K562 (cell line): ENCODE data around the gene AARSD1. TPM values are rescaled to one million over a fixed set of nuclear protein-coding genes. Genes with fewer than 3 reads are reported as not detected.

Experiments
- ATAC-seq: fragments of 200-7000 bp; cut with Tn5 transposase; 3 replicates; pipeline ENCODE4 v1.9.1; 2020; ENCODE audit warnings: moderate library complexity
- BruUV-seq: library from RNA; stranded (reverse); fragments of 400-500 nt; replicated peaks from 2 replicates; lab custom pipeline; 2021; lab: Mats Ljungman, UMichigan
- CTCF ChIA-PET: fragments of 300-600 bp; formaldehyde crosslinking; extraction: SDS; loops from one replicate; lab custom pipeline; 2021; ENCODE audit warnings: low intra/inter-chr PET ratio; lab: Yijun Ruan, JAX
- POLR2A ChIA-PET: fragments of 300-600, 350-650 bp; sonication (Branson Sonifier 250); formaldehyde crosslinking; extraction: SDS; loops from one replicate; lab custom pipeline; 2021; ENCODE audit warnings: antibody characterized with exemption, inconsistent platforms; lab: Yijun Ruan, JAX
- DNase-seq, 4 experiments: peaks; one replicate each; pipeline versions ENCODE4 v3.0.0 to v3.0.0-alpha.2; 2011 to 2018; ENCODE audit warnings: low spot score in 3 of 4, mixed read lengths in 3 of 4; ENCODE audit errors: extremely low read depth in 1 of 4
- FAIRE-seq: peaks from 2 replicates; lab custom pipeline; 2011; peaks lifted over from hg19 to GRCh38; lab: Jason Lieb, UNC
- H2AFZ ChIP-seq: 2 replicates; pipeline ENCODE4 v1.6.0; 2011; ENCODE audit warnings: low read depth, low read length, control low read depth, inconsistent platforms
- H3K27ac ChIP-seq: fragments of 200-600 bp; 3 replicates; pipeline ENCODE4 v1.8.0; 2011; ENCODE audit warnings: low read depth, mild to moderate bottlenecking, control low read depth, inconsistent platforms, low read length, moderate library complexity, mixed read lengths; ENCODE audit errors: extremely low read depth
- H3K27me3 ChIP-seq, 2 experiments: fragments of 300-600 bp in 1 of 2; 2 replicates in 1 of 2; 3 replicates in 1 of 2; pipeline versions ENCODE4 v1.6.0 to v1.8.0; 2011; ENCODE audit warnings: inconsistent platforms in 2 of 2, low read length in 2 of 2, mild to moderate bottlenecking in 1 of 2, mixed read lengths in 1 of 2, moderate library complexity in 1 of 2; ENCODE audit not compliant: control insufficient read depth in 2 of 2, insufficient read depth in 2 of 2
- H3K36me3 ChIP-seq: fragments of 300-600 bp; 3 replicates; pipeline ENCODE4 v1.8.0; 2011; ENCODE audit warnings: mild to moderate bottlenecking, low read length, inconsistent platforms; ENCODE audit not compliant: control insufficient read depth, insufficient read depth
- H3K4me1 ChIP-seq, 2 experiments: fragments of 200-600 bp in 1 of 2; replicated peaks in 1 of 2; 2 replicates in 1 of 2; 3 replicates in 1 of 2; pipeline versions ENCODE4 v1.5.1 to v1.8.0; 2011; ENCODE audit warnings: inconsistent platforms in 2 of 2, low read length in 2 of 2, mild to moderate bottlenecking in 1 of 2, mixed read lengths in 1 of 2, moderate library complexity in 1 of 2; ENCODE audit not compliant: control insufficient read depth in 2 of 2, insufficient read depth in 2 of 2
- H3K4me2 ChIP-seq: 2 replicates; pipeline ENCODE4 v1.6.1; 2011; ENCODE audit warnings: low read length, control low read depth, inconsistent platforms, mixed read lengths; ENCODE audit not compliant: insufficient read depth
- H3K4me3 ChIP-seq: fragments of 200-600 bp; sonication (generic), shearing (Covaris generic); 2 replicates; pipeline ENCODE4 v1.5.1; 2016; ENCODE audit warnings: control low read depth, inconsistent platforms
- H3K79me2 ChIP-seq: fragments of 200-600 bp; 3 replicates; pipeline ENCODE4 v1.8.0; 2011; ENCODE audit warnings: low read length, inconsistent platforms; ENCODE audit not compliant: control insufficient read depth, insufficient read depth
- H3K9ac ChIP-seq, 2 experiments: 2 replicates each; pipeline versions ENCODE4 v1.6.0 to v1.6.1; 2011; ENCODE audit warnings: low read depth in 2 of 2, low read length in 2 of 2, control low read depth in 1 of 2, inconsistent platforms in 1 of 2, mild to moderate bottlenecking in 1 of 2, mixed read lengths in 1 of 2; ENCODE audit not compliant: insufficient read depth in 1 of 2
- H3K9me1 ChIP-seq: one replicate; pipeline ENCODE4 v1.6.0; 2011; ENCODE audit warnings: inconsistent platforms, mild to moderate bottlenecking, low read length, moderate library complexity; ENCODE audit not compliant: control insufficient read depth, insufficient read depth
- H3K9me3 ChIP-seq: replicated peaks from 2 replicates; pipeline ENCODE4 v1.5.1; 2011; ENCODE audit warnings: low read depth, low read length, inconsistent platforms; ENCODE audit not compliant: control insufficient read depth, insufficient read depth
- H4K20me1 ChIP-seq: replicated peaks from 2 replicates; pipeline ENCODE4 v1.6.1; 2011; ENCODE audit warnings: low read length, inconsistent platforms, mixed read lengths; ENCODE audit not compliant: control insufficient read depth, insufficient read depth
- CC2D1A ChIP-seq: fragments of 450-650 bp; IDR thresholded peaks from 2 replicates; pipeline ENCODE4 v1.6.1; 2017; ENCODE audit warnings: mild to moderate bottlenecking
- EP300 ChIP-seq: IDR thresholded peaks from 2 replicates; pipeline ENCODE4 v1.6.1; 2012; ENCODE audit warnings: low read length, improper control_type of control experiment
- RAD21 ChIP-seq, 2 experiments: fragments of 250-450 bp in 1 of 2; fragments of 450-650 bp in 1 of 2; sonication (Bioruptor Pico) in 1 of 2; formaldehyde crosslinking in 1 of 2; IDR thresholded peaks in 1 of 2; conservative IDR thresholded peaks in 1 of 2; 2 replicates each; pipeline versions ENCODE4 v1.4.0 to v1.8.0; 2020 to 2022; ENCODE audit warnings: mild to moderate bottlenecking in 2 of 2, moderate library complexity in 1 of 2
- RCOR1 ChIP-seq, 2 experiments: IDR thresholded peaks; 2 replicates each; pipeline ENCODE4 v1.6.1; 2012; ENCODE audit warnings: low read depth in 2 of 2, low read length in 2 of 2, borderline replicate concordance in 1 of 2, improper control_type of control experiment in 1 of 2
- WGBS: fragments of 100-300 bp; shearing (Covaris generic); methylation state at CpG from one replicate; pipeline ENCODE4 v1.1.6; 2016; ENCODE audit warnings: low coverage, mixed read lengths; ENCODE audit not compliant: insufficient coverage; ENCODE audit errors: missing lambda C conversion rate; 5-methylcytosine and 5-hydroxymethylcytosine counted together
- in situ Hi-C: fragments of 300-500 bp; cut with MboI; formaldehyde crosslinking; loops from 4 replicates; pipeline ENCODE4 v1.15.0; 2018; ENCODE audit warnings: inconsistent platforms, mixed read lengths
- intact Hi-C: fragments of 100-400 bp; cut with micrococcal nuclease; formaldehyde crosslinking; loops from 2 replicates; pipeline ENCODE4 v1.14.2; 2022
- polyA plus RNA-seq, 8 experiments: library from polyadenylated mRNA; depleted of rRNA in 4 of 8; stranded (reverse) in 5 of 8; unstranded in 3 of 8; fragments of >200 nt; fragmentation: Nextera tagmentation in 2 of 8; fragmentation: Illumina TruSeq in 1 of 8; extraction: Ambion mirVana in 2 of 8; extraction: Trizol in 1 of 8; gene quantifications; 2 replicates each; pipeline versions ENCODE4 v1.2.1 to v1.2.3, GENCODE V29; 2011 to 2014; ENCODE audit warnings: inconsistent platforms in 1 of 8, missing spikeins in 1 of 8
- total RNA-seq, 7 experiments: library from RNA; depleted of rRNA in 6 of 7; stranded (reverse); fragments of >200 nt in 6 of 7; fragmentation: Illumina TruSeq in 2 of 7; extraction: Trizol in 2 of 7; gene quantifications; 2 replicates each; pipeline versions ENCODE4 v1.2.1 to v1.2.3, GENCODE V29; 2011 to 2021; ENCODE audit warnings: low replicate concordance in 1 of 7
- TF ChIP-seq, protein P1 (sequence below): fragments of 250-450 bp; sonication (Bioruptor Pico); IDR thresholded peaks from 2 replicates; pipeline ENCODE4 v1.9.0; 2021; ENCODE audit warnings: mild to moderate bottlenecking
- TF ChIP-seq, protein P2 (sequence below): fragments of 250-450 bp; sonication (Bioruptor Pico); IDR thresholded peaks from 2 replicates; pipeline ENCODE4 v1.5.0; 2021; ENCODE audit warnings: mild to moderate bottlenecking, moderate library complexity

Gene AARSD1
- total and polyA plus RNA-seq, 9 of the 15 experiments (the other 6 are each of a cell fraction or from before 2014, with no cell fraction given) = 51.7 to 98.5 (median 68.6) TPM

DNA sequence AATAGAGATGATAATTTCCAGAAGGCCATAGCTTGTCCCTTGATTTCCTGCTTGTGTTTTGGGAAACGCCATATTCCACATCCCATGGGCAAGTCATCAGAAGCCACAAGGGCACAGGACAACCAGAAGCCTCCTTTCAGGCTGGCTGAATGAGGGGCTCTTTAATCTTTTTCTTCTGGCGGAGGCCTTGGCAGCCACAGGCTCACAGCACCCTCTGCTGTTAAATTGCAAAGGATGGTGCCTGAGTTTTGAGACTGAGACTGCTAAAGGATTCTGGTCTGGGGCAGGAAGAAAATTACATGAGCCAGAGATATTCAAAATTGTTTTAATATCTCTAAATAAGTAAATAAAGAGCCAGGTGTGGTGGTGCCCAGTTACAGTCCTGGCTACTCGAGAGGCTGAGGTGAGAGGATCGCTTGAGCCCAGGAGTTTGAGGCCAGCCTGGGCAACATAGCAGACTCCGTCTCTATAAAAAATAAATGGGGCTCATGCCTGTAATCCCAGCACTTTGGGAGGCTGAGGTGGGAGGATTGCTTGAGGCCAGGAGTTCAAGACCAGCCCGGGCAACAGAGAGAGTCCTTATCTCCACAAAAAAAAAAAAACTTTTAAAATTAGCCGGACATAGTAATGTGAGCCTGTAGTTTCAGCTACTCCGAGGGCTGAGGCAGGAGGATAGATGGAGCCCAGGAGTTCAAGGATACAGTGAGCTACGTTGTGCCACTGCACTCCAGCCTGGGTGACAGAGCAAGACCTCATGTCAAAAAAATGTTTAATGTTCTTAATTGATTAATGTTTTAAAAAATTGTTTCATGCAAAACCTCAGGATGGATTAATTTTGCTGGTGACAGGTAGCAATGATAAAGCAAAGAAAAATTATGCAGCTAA, 26.3 kb downstream of the AARSD1 start:
- no peak overlapping the region for H3K27ac ChIP-seq
- no TSS peak for BruUV-seq
- H3K9ac ChIP-seq = no peak overlapping the region
- no peaks in the 10 kb centered on the region for H3K79me2 ChIP-seq
- peak; percentile 54 to 73 (median 60) for DNase-seq
- no peak overlapping the region for H3K4me2 ChIP-seq
- in situ Hi-C loops (loop anchor here (5.0 to 10.0 kb wide), 2 partner anchors 96 to 213 kb away; partner anchors contain the start of gene AOC2), intact Hi-C loops (loop anchor here (1.0 to 5.0 kb wide), 3 partner anchors 59 to 216 kb away; partner anchors contain the start of gene RPL27)
- no peaks in the 10 kb centered on the region for H3K9me1 ChIP-seq
- H3K27me3 ChIP-seq = no peaks in the 10 kb centered on the region
- CTCF ChIA-PET = interaction anchor here (0.5 to 3.0 kb wide), 6 partner anchors 59 to 975 kb away, joined by 3 to 37 read pairs (median 4); partner anchors contain the start of genes AOC2, ATP6V0A1 and RPL27
- POLR2A ChIA-PET = interaction anchor here (0.6 to 1.9 kb wide), 8 partner anchors 9 to 133 kb away, joined by 3 to 5 read pairs (median 4); no protein-coding TSS in a partner anchor
- no peaks in the 10 kb centered on the region for H3K9me3 ChIP-seq
- peak; percentile 96 for ATAC-seq
- H3K4me3 ChIP-seq = no peak overlapping the region
- no peaks in the 10 kb centered on the region for H4K20me1 ChIP-seq
- no peak overlapping the region for H2AFZ ChIP-seq
- H3K4me1 ChIP-seq = no peaks in the 10 kb centered on the region
- H3K36me3 ChIP-seq = no peaks in the 10 kb centered on the region
- FAIRE-seq = peak; percentile 76
- 16% methylated on average over 9 of the region's 9 CpGs for WGBS
- 0 out of 2 replicates have a peak, but pooled peaks have one; percentile 39 for TF ChIP-seq CC2D1A
- 0 out of 2 replicates have a peak, but pooled peaks have one; percentile 9 for TF ChIP-seq EP300
- TF ChIP-seq RCOR1 (IDR thresholded peaks at IDR 0.05; ENCODE audit: borderline replicate concordance in 1 of 2, low read depth in 2 of 2, low read length in 2 of 2) = peak in 1 of 2 experiments; percentile 49; a peak in 1 of 4 replicates
- TF ChIP-seq, protein P1, sequence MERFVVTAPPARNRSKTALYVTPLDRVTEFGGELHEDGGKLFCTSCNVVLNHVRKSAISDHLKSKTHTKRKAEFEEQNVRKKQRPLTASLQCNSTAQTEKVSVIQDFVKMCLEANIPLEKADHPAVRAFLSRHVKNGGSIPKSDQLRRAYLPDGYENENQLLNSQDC (CRISPR knock-in tag) = no peak
- peak; percentile 78 to 91 for TF ChIP-seq RAD21 (CRISPR knock-in tag; conservative IDR thresholded peaks at IDR 0.05 in 1 of 2, IDR thresholded peaks at IDR 0.05 in 1 of 2)
- TF ChIP-seq, protein P2, sequence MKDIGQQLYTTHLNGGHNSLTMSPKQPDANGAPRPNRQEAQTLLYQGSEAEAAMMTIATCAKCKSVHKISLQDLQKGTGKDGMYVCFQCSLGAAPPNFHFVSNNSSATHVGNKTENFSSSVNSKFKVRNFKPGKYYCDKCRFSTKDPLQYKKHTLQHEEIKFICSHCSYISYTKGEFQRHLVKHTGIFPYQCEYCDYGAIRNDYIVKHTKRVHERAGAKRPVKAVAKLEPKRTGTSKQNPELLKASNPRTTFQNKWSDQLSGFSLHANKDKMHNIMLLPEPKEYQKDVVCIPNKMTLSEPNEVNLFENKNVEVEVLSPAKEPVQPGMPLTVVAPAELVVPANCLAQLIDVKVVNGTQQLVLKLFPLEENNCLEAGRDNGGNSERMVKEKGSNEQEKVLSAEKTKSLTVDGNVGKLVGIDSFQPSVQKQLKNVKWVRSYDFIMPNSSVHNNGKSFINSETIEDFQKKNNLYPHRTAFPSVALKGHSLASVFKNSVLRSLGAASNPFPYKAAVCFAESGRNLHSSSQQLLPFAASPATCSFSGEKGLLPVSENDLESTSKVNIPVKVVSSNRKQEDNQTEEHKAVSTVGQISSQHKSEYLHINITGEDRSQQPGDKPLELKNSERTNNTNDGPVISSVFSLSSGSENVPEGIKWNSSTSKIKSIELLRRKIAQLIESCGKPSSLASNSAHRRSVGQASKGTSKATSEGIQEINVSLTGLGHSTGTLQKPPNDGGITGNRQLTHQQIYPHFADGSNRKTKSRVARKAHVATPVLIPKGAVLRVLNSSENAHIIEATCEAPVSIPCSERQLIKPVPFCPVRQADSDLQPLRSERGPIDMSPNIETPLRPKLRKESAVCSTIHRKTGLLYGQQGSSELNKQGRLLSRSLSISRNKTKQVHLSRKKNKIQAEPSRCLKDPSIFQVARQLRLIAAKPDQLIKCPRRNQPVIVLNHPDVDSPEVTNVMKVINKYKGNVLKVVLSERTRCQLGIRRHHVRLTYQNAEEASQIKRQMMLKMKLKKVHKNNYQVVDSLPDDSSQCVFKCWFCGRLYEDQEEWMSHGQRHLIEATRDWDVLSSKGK (CRISPR knock-in tag) = no peak
